Measurements from ENCODE around the gene SGK1.

- TF ChIP-seq CTCF (conservative IDR thresholded peaks at IDR 0.05 in 1 of 2, IDR thresholded peaks at IDR 0.05 in 1 of 2; ENCODE audit: extremely low read depth in 1 of 2, insufficient read depth in 1 of 2, low read depth in 1 of 2, low read length in 2 of 2) (no peak), EZH2 (IDR thresholded peaks at IDR 0.05; ENCODE audit: borderline replicate concordance, low read length) (no peak)
These were observed 1.0 kb upstream of the SGK1 start for GRCh38 chr6:134318974-134319281.

All from mammary epithelial cell (primary cell).